NCI-H2196 treated with DMSO at 0.1 percent for 48 hours (cell line): ENCODE results near the gene ZMYND8.
A peak's percentile ranks its signal among the peaks of the same experiment; 100 is the strongest.
"Not testable (repeated sequence)": the region's sequence is repeated elsewhere in the genome, so short reads cannot be mapped to it uniquely, and the experiment has no call there.

Experiments
- DNase-seq: peaks from one replicate; lab custom pipeline; 2025; ENCODE audit not compliant: unreplicated experiment; lab: John Stamatoyannopoulos, UW

ZMYND8 gene

GRCh38 chr20:47211036-47211435 is 145.5 kb downstream of the ZMYND8 start:
- DNase-seq = no peak

DNA sequence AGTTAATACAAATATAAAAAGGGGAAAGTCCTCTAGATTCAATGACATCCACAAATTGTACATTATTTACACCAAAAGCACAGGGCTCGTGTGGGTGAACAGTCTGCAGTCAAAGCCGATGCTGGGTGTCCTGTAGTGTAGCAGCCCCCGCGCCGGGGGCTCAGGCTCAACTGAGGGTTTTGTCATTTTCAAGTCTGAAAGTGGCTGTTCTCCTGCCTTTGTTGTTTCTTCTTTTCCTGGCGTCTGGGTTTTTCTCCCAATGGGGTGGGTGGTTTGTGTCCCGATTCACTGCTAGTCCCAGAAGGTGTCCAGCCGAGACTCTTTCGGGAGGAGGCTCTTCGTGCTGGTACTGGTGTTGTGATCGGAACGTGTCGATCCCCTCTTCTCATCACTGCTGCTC is 146.0 kb downstream of the ZMYND8 start:
- no peak for DNase-seq

DNA sequence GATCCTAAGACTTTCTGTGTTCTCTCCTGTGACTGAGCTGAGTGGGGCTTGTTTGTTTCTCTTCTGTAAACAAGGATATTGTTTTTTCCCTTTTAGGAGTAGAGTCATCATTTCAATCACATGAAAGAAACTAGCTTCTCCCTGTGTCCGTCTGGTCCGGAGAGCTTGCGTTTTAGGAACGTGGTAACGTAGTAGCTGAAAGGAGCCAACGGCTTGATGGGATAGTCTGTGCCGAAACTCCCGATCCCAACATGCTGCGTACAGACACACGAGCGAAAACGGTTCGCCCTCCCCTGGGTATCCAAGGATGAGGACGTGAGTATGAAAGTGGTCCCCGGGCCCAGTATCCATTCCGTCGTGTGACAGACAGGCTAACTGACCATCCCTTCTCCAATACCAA is 146.5 kb downstream of the ZMYND8 start:
- DNase-seq = no peak

DNA sequence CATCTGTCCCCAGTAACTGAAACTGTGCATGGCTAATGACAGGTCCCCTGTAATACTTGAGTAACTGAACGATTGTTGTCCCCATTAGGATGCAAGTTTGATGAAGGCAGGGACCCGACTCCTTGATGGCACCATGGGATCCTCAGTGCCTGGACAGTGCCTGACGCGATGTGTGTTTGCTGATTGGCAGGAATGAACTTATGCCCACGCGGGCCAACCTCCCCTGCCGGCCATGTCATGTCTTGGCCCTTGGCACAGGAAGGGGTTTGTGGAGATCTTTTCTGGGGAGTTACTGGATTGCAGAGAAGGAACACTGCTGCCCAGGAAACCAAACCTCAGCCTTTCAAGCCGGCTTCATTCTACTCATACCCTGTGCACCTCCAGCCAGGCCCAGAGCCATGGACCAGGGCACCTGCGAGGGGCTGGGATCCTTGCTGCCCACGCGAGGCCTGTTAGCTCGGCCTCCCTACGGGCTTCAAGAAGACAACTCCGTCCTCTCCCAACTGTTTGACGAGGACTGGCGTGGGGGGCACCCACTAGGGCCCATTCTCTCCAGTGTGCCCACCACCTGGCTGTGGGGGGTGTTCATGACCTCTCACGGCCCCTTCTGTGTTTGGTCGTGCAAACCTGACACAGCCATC is 147.8 kb downstream of the ZMYND8 start:
- DNase-seq = no peak

GRCh38 chr20:47206962-47207641 is 149.4 kb downstream of the ZMYND8 start:
- DNase-seq = no peak

DNA sequence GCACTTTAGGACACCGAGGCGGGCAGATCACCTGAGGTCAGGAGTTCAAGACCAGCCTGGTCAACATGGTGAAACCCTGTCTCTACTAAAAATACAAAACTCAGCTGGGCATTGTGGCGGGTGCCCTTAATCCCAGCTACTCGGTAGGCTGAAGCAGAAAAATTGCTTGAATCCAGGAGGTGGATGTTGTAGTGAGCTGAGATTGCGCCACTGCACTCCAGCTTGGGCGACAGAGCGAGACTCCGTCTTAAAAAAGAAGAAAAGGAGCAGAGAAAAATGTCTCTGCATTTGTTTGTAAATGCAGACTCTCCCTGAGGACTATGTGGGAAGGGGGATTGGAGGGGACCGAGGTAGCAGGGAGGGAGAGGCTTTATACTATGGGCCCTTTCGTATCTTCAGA is 149.9 kb downstream of the ZMYND8 start:
- DNase-seq = not testable (repeated sequence)

GRCh38 chr20:47205577-47206123 is 150.8 kb downstream of the ZMYND8 start:
- DNase-seq = peak; percentile 40

- not testable (repeated sequence) for DNase-seq
These were observed 151.7 kb downstream of the ZMYND8 start for GRCh38 chr20:47204850-47205122.

- no peak for DNase-seq
These were observed 152.3 kb downstream of the ZMYND8 start for GRCh38 chr20:47204008-47204849.

- DNase-seq = no peak
These were observed 153.5 kb downstream of the ZMYND8 start for GRCh38 chr20:47202733-47203667.

GRCh38 chr20:47201074-47201730 is 155.3 kb downstream of the ZMYND8 start:
- no peak for DNase-seq

DNA sequence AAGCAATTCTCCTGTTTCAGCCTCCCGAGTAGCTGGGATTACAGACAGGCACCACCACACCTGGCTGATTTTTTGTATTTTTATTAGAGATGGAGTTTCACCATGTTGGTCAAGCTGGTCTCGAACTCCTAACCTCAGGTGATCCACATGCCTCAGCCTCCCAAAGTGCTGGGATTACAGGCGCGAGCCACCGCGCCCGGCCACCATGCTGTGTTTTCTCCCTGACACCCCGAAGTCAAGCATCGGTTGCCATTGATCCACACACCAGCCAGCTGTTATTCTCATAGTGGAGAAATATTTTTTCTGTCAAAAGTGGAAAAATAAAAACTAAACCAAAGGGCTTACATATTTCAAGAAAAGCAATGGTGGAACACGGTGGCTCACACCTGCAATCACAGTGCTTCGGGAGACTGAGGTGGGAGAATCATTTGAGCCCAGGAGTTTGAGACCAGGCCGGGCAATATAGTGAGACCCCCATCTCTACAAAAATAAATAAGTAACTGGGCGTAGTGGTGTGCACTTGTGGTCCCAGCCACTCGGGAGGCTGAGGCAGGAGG is 157.4 kb downstream of the ZMYND8 start:
- DNase-seq = no peak

DNA sequence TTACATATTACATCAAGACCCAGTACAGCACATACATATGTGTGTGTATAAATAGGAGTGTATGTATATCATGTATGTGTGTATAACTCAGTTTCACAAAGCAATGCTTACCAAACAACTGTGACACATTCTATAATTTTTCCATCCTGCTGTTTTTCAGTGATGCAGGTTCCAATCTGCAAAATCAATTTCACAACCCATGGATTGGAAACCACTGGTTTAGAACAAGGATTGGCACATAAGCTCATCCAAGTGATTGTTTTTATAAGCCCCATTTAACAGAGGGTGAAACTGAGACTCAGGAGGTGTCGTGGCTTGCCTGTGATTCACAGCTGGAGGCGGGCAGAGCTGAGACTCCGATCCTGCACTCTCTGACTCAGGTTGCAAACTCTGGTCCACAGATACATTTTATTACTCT is 158.2 kb downstream of the ZMYND8 start:
- no peak for DNase-seq

DNA sequence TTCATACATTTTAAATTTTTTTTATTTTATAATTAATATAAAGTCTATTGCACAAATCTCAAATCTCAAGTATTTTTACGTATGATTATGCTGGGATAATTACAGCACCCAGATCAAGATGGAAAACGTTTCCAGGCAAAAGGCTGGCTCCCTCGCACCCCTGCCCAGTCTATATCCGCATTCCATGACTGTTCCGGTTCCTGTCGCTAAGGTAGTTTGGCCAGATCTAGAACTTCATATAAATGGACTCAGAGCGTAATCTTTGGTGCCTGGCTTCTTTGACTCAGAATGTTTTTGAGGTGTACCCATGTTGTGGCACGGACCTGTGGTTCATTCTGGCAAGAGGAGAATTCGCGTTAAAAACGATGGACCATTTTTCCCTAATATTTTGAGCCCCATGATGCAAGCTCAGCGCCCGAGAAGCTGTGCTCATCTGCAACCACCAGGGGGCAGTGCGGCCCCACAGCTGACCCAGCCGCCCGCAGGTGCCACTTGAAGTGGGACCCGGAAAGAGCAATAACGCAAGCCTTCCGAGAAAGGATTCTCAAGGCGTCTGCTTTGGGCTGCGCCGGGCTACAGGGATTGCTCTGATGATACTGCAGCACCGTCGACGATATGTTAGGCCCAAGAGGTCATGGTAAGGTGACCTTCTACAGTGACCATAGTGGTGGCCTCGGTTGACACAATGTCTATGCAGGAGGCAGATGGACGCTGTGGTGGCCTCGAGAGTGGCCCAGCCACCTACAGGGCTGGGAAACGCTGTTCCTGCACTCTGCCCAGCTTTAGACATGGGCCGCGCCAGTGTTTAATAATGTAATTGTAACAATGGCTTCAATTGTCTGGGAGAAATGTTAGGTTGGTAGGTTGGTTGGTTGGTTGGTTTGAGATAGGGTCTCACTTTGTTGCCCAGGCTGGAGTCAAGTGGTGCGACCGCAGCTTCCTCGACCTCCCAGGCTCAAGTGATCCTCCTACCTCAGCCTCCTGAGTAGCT is 160.1 kb downstream of the ZMYND8 start:
- DNase-seq = peak; percentile 21

DNA sequence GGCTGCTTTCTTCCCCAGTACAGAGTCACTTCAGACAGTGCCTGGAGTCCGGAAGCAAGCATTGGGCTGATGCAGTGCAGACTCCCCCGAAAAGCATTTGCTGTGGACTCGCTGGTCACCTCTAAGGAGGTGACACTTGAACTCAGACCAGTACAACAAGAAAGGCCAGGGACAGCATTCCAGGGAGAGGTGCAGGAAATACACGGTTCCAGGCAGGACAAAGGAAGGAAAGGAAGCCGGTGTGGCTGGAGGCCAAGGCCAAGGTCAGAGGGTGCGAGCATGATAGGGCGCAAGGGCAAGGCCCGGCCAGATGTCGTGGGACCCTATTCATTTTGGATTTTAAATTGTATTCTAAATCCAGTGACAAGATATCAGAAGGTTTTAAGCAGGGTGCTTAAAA is 160.9 kb downstream of the ZMYND8 start:
- no peak for DNase-seq

DNA sequence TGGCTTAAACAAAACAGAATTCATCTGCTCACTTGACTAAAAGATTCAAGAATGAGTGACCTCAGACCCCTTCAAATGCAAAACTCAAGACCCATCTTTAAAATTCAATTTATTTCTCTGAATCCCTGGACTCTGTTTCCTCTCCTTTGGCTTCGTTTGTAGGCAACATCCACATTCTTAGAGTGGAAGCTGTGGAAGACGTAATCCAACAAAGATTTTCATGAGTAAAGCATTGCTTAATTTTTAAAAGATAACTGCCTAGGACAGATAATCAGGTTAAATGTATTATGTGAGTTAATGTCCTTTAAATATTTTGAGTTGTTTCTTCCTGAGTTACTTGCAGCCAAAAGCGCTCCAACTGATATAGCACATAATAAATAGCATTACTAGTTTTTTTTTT is 164.5 kb downstream of the ZMYND8 start:
- DNase-seq = no peak

- no peak for DNase-seq
These were observed 165.3 kb downstream of the ZMYND8 start for GRCh38 chr20:47191074-47191673.

- no peak for DNase-seq
These were observed 167.4 kb downstream of the ZMYND8 start for GRCh38 chr20:47189060-47189459.
